ENCODE data around the gene DIMT1. TPM values are rescaled to one million over a fixed set of nuclear protein-coding genes. Genes with fewer than 3 reads are reported as not detected.
A peak's percentile ranks its signal among the peaks of the same experiment; 100 is the strongest.

DIMT1 gene
- total and polyA plus RNA-seq, 12 donors = 10.4 to 29.1 (median 22.4) TPM

DNA sequence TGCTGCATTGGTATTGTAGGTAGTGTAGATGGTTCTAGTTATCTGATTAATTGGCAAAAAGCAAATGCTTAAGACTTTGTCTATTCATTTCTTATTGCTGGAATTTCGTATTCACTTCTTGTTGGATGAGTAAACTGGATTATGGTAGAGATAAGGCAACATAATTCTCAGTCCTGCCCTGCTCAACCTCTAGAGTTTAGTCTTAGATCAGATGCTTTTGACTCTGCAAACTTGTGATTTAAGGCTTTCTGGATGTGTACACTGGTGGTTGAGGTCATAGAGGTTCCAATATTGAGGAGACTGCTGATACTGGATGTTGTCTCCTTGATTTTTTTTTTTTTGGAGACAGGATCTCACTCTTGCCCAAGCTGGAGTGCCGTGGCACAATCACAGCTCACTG, 62.7 kb downstream of the DIMT1 start:
- DNase-seq = no peak
- WGBS, 4 donors = 78 to 87% (median 83%) methylated on average over 2 of the region's 2 CpGs
- TF ChIP-seq, protein P1, sequence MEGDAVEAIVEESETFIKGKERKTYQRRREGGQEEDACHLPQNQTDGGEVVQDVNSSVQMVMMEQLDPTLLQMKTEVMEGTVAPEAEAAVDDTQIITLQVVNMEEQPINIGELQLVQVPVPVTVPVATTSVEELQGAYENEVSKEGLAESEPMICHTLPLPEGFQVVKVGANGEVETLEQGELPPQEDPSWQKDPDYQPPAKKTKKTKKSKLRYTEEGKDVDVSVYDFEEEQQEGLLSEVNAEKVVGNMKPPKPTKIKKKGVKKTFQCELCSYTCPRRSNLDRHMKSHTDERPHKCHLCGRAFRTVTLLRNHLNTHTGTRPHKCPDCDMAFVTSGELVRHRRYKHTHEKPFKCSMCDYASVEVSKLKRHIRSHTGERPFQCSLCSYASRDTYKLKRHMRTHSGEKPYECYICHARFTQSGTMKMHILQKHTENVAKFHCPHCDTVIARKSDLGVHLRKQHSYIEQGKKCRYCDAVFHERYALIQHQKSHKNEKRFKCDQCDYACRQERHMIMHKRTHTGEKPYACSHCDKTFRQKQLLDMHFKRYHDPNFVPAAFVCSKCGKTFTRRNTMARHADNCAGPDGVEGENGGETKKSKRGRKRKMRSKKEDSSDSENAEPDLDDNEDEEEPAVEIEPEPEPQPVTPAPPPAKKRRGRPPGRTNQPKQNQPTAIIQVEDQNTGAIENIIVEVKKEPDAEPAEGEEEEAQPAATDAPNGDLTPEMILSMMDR (IDR thresholded peaks at IDR 0.05) = no peak
- no peak for TF ChIP-seq POLR2A (IDR thresholded peaks at IDR 0.05)
- no peaks in the 10 kb centered on the region for H3K36me3 ChIP-seq (replicated peaks in 1 of 2)
- H3K4me3 ChIP-seq = no peak overlapping the region
- H3K27me3 ChIP-seq = no peaks in the 10 kb centered on the region
- intact Hi-C loops (cut with DNase I) = no loop called here
- no peak overlapping the region for H3K27ac ChIP-seq
- no peaks in the 10 kb centered on the region for H3K9me3 ChIP-seq (replicated peaks in 1 of 3)
- no peaks in the 10 kb centered on the region for H3K4me1 ChIP-seq (replicated peaks in 1 of 2)

DNA sequence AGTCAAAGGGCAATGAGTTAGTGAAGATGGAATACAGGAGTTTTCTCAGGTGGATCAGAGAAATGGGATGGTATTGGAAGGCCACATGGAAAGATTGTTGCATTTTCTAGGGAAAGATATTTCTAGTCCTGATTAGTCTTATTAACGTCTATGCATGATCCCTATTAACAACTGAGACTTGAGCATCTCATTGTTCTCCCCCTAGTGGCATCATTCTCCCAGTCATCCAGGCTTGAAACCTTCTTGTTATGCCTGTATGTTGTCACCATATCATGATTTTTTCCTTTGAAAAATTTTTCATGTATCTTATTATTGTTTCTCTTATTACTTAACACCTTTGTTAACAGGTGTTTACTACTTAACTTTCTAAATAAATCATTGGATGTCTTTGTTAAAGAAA, 63.3 kb downstream of the DIMT1 start:
- H3K4me1 ChIP-seq (replicated peaks in 1 of 2) = no peaks in the 10 kb centered on the region

More for the DNA sequence above, 63.3 kb downstream of the DIMT1 start:
- TF ChIP-seq, protein P1 (IDR thresholded peaks at IDR 0.05) = peak in 2 of 6 experiments; percentile 14 to 24
- TF ChIP-seq POLR2A (IDR thresholded peaks at IDR 0.05) = no peak
- Histone ChIP-seq H3K27ac (no peak overlapping the region), H3K4me3 (no peak overlapping the region), H3K36me3 (replicated peaks in 1 of 2) (no peaks in the 10 kb centered on the region), H3K27me3 (no peaks in the 10 kb centered on the region), H3K9me3 (replicated peaks in 1 of 3) (no peaks in the 10 kb centered on the region)
- 0 to 48% (median 35%) methylated on average over 1 of the region's 1 CpG for WGBS, 4 donors
- no peak for DNase-seq
- intact Hi-C loops (cut with DNase I) = no loop called here

Small RNAs within 50 kb of the gene (small RNA-seq; reads per million reads assigned to genes)
- gene RNU6-661P = 0 reads per million in 2 donors

Other genes with a start within 250 kb of the DIMT1 start
- 10 to 100 TPM; 19.2 to 50.2 (median 24.5) TPM for gene KIF2A, start 97.7 kb downstream of the DIMT1 start, total RNA-seq
- gene KIF2A, start 97.7 kb downstream of the DIMT1 start, polyA plus RNA-seq = 10 to 100 TPM in 1 of 3 donors, 1 to 10 TPM in 2; 2.1 to 33.5 (median 3.6) TPM
- 10 to 100 TPM; 12.1 to 33.3 (median 24.6) TPM for gene IPO11, start 8.9 kb upstream of the DIMT1 start, total RNA-seq
- 10 to 100 TPM in 2 of 3 donors, 1 to 10 TPM in 1; 6.0 to 31.8 (median 11.0) TPM for gene IPO11, start 8.9 kb upstream of the DIMT1 start, polyA plus RNA-seq
- gene LRRC70, start 174.9 kb upstream of the DIMT1 start, total RNA-seq = 1 to 10 TPM in 7 of 9 donors, under 1 TPM in 1, not detected in 1; 0.72 to 7.6 (median 3.2) TPM
- gene LRRC70, start 174.9 kb upstream of the DIMT1 start, polyA plus RNA-seq = 1 to 10 TPM; 1.5 to 8.2 (median 4.3) TPM

Measured in adrenal gland (tissue), 12 donors.